ENCODE data around the gene HYAL3. TPM values are rescaled to one million over a fixed set of nuclear protein-coding genes. Genes with fewer than 3 reads are reported as not detected.

Gene HYAL3
- total and polyA plus RNA-seq, 2 donors (not counting 1 experiment from before 2014, with no cell fraction given): 3.7 to 4.2 TPM

DNA sequence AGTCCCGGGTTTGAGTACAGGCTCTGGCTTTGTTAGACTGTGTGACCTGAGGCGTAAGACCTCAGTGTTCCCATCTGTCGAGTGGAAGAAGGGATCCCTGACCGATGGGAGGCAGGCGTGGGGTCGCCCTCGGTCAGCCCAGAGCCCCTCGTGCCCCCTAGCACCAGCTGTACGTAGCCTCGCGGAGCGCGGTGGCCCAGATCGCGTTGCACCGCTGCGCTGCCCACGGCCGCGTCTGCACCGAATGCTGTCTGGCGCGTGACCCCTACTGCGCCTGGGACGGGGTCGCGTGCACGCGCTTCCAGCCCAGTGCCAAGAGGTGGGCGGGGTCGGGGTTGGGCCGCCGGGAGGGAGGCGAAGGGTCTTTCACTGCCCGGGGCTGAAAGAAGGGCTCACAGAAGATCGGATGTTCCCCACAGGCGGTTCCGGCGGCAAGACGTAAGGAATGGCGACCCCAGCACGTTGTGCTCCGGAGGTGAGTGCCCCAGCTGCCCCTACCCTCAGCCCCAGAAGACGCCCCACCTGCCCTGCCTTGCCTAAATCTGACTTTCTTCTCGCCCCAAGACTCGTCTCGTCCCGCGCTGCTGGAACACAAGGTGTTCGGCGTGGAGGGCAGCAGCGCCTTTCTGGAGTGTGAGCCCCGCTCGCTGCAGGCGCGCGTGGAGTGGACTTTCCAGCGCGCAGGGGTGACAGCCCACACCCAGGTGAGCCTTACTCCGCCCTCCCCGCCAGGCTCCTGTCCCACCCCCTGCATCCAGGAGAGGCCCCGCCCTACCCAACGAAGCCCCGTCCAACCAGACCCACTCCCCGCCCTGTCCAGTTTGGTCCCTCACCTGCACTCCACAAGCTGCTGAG is 23.8 kb downstream of the HYAL3 start:
- no peak overlapping the region for H3K27ac ChIP-seq (ENCODE audit: low read length in 2 of 2)
- no peak overlapping the region for H3K9ac ChIP-seq (ENCODE audit: low read length)
- peaks cover 10% of the 10 kb centered on the region for H4K20me1 ChIP-seq (ENCODE audit: control insufficient read depth, insufficient read depth, low read length, poor library complexity, severe bottlenecking)
- H3K27me3 Mint-ChIP-seq: peaks cover 28% of the 10 kb centered on the region
- H3K4me2 ChIP-seq (replicated peaks; ENCODE audit: low read depth, low read length, poor library complexity, severe bottlenecking): peak overlapping the region; percentile 61
- H2AFZ ChIP-seq (ENCODE audit: insufficient read depth, low read depth, low read length, poor library complexity, severe bottlenecking): no peak overlapping the region
- ChIA-PET CTCF (interaction anchor here (0.8 to 3.0 kb wide), 9 partner anchors 17 to 155 kb away, joined by 3 to 12 read pairs (median 4); partner anchors contain the start of genes GNAT1 and IFRD2), POLR2A (interaction anchor here (0.6 to 0.7 kb wide), 3 partner anchors 65 to 81 kb away, joined by 3 to 6 read pairs (median 3); partner anchors contain the start of gene RASSF1)
- H3K4me3 Mint-ChIP-seq: peak overlapping the region; percentile 57
- peaks cover 33 to 39% of the 10 kb centered on the region in 2 donors for H3K4me1 ChIP-seq (ENCODE audit: control insufficient read depth in 2 of 2, insufficient read depth in 2 of 2, low read length in 2 of 2)
- H3K9me3 ChIP-seq (ENCODE audit: control extremely low read depth in 1 of 3, control insufficient read depth in 2 of 3, insufficient read depth in 1 of 3, low read length in 2 of 3): peaks cover 0 to 3% (median 0%) of the 10 kb centered on the region in 3 donors
- H3K27ac Mint-ChIP-seq: no peak overlapping the region
- DNase-seq: peak; percentile 51
- ATAC-seq (ENCODE audit: low read depth): no peak
- H3K36me3 ChIP-seq (replicated peaks in 1 of 2; ENCODE audit: control extremely low read depth in 1 of 2, control insufficient read depth in 1 of 2, extremely low read depth in 1 of 2, insufficient read depth in 2 of 2, low read length in 1 of 2): no peaks in the 10 kb centered on the region
- 7% methylated on average over 65 of the region's 65 CpGs for WGBS (ENCODE audit: insufficient coverage)
- peaks cover 0 to 57% (median 21%) of the 10 kb centered on the region in 4 experiments for H3K27me3 ChIP-seq (replicated peaks in 1 of 4; ENCODE audit: control extremely low read depth in 1 of 4, control insufficient read depth in 3 of 4, insufficient read depth in 4 of 4, low read length in 3 of 4)
- H3K4me1 Mint-ChIP-seq: peaks cover 26% of the 10 kb centered on the region
- TF ChIP-seq EZH2 (IDR thresholded peaks at IDR 0.05; ENCODE audit: borderline replicate concordance, insufficient read depth, low read depth, low read length, poor library complexity, severe bottlenecking) (no peak), CTCF (IDR thresholded peaks at IDR 0.05) (no peak)
- no peaks in the 10 kb centered on the region for H3K79me2 ChIP-seq (ENCODE audit: control insufficient read depth, insufficient read depth, low read length)
- H3K9me3 Mint-ChIP-seq (ENCODE audit: insufficient read depth): no peaks in the 10 kb centered on the region
- no peak overlapping the region for H3K4me3 ChIP-seq (ENCODE audit: control extremely low read depth in 1 of 5, extremely low read depth in 1 of 5, insufficient read depth in 1 of 5, low read depth in 2 of 5, low read length in 4 of 5)
- intact Hi-C loops (cut with micrococcal nuclease): no loop called here

Measured in B cell (primary cell).